GM12878 (cell line): ENCODE measurements around the gene ZKSCAN1. TPM values are rescaled to one million over a fixed set of nuclear protein-coding genes. Genes with fewer than 3 reads are reported as not detected.

ENCODE experiments used
- BCL11A ChIP-seq: IDR thresholded peaks from 2 replicates; pipeline ENCODE4 v1.6.1; 2011; ENCODE audit warnings: low read depth, low read length
- CBFB ChIP-seq: IDR thresholded peaks from 2 replicates; pipeline ENCODE4 v1.6.1; 2016; ENCODE audit warnings: antibody characterized with exemption, low read depth
- CREB1 ChIP-seq: IDR thresholded peaks from 2 replicates; pipeline ENCODE4 v1.6.1; 2012; ENCODE audit warnings: low read depth, mild to moderate bottlenecking, inconsistent platforms
- EZH2 ChIP-seq: IDR thresholded peaks from 2 replicates; pipeline ENCODE4 v1.6.1; 2012; ENCODE audit warnings: low read depth, mild to moderate bottlenecking, control low read depth, inconsistent platforms, low read length, borderline replicate concordance; ENCODE audit not compliant: control insufficient read depth
- HCFC1 ChIP-seq: fragments of 150-350 bp; IDR thresholded peaks from 2 replicates; pipeline ENCODE4 v1.6.1; 2014; ENCODE audit warnings: low read length
- HDAC2 ChIP-seq: fragments of 200-600 bp; sonication (generic); IDR thresholded peaks from 2 replicates; pipeline ENCODE4 v1.6.1; 2017
- HDAC6 ChIP-seq: fragments of 200-600 bp; sonication (generic); IDR thresholded peaks from one replicate; pipeline ENCODE4 v1.8.0; 2017; ENCODE audit warnings: antibody characterized with exemption; ENCODE audit not compliant: unreplicated experiment
- IKZF1 ChIP-seq: fragments of 450-650 bp; conservative IDR thresholded peaks from 2 replicates; pipeline ENCODE4 v1.6.1; 2017; ENCODE audit warnings: antibody characterized with exemption, mild to moderate bottlenecking
- IRF4 ChIP-seq: IDR thresholded peaks from 2 replicates; pipeline ENCODE4 v1.6.1; 2011; ENCODE audit warnings: low read depth, low read length
- MEF2A ChIP-seq: IDR thresholded peaks from 2 replicates; pipeline ENCODE4 v1.6.1; 2011; ENCODE audit warnings: low read depth, mild to moderate bottlenecking, low read length, moderate library complexity; ENCODE audit not compliant: insufficient read depth
- MEF2B ChIP-seq: fragments of 450-650 bp; IDR thresholded peaks from 2 replicates; pipeline ENCODE4 v1.6.1; 2018; ENCODE audit warnings: mild to moderate bottlenecking, moderate library complexity; ENCODE audit not compliant: partially characterized antibody, poor library complexity, severe bottlenecking
- MTA2 ChIP-seq: fragments of 450-650 bp; IDR thresholded peaks from 2 replicates; pipeline ENCODE4 v1.6.1; 2016; ENCODE audit warnings: low read depth, mild to moderate bottlenecking, moderate library complexity
- MTA3 ChIP-seq: IDR thresholded peaks from 2 replicates; pipeline ENCODE4 v1.6.1; 2012; ENCODE audit warnings: low read length, inconsistent platforms, borderline replicate concordance
- NBN ChIP-seq: fragments of 450-650 bp; IDR thresholded peaks from 2 replicates; pipeline ENCODE4 v1.6.1; 2016
- NFIC ChIP-seq: IDR thresholded peaks from 2 replicates; pipeline ENCODE4 v1.6.1; 2012; ENCODE audit warnings: low read depth, mild to moderate bottlenecking, inconsistent platforms, low read length, moderate library complexity
- PAX8 ChIP-seq: fragments of 450-650 bp; IDR thresholded peaks from 2 replicates; pipeline ENCODE4 v1.6.1; 2017; ENCODE audit warnings: mild to moderate bottlenecking, moderate library complexity
- PML ChIP-seq: IDR thresholded peaks from 2 replicates; pipeline ENCODE4 v1.6.1; 2012; ENCODE audit warnings: low read length, inconsistent platforms
- POLR2A ChIP-seq: IDR thresholded peaks from 2 replicates; pipeline ENCODE4 v1.6.1; 2011; ENCODE audit warnings: low read depth, mild to moderate bottlenecking, low read length
- RELA ChIP-seq: fragments of 450-650 bp; IDR thresholded peaks from 2 replicates; pipeline ENCODE4 v1.8.0; 2014; ENCODE audit warnings: borderline replicate concordance; ENCODE audit not compliant: partially characterized antibody
- SMARCA5 ChIP-seq: fragments of 450-650 bp; IDR thresholded peaks from 2 replicates; pipeline ENCODE4 v1.6.1; 2017; ENCODE audit warnings: mild to moderate bottlenecking
- SP1 ChIP-seq: IDR thresholded peaks from one replicate; pipeline ENCODE4 v1.6.1; 2011; ENCODE audit warnings: low read depth, low read length
- SREBF2 ChIP-seq: IDR thresholded peaks from 2 replicates; pipeline ENCODE4 v1.6.1; 2012; ENCODE audit warnings: mild to moderate bottlenecking, low read length
- SRF ChIP-seq, 2 experiments: IDR thresholded peaks; 2 replicates each; pipeline ENCODE4 v1.6.1; 2011; ENCODE audit warnings: low read depth in 2 of 2, low read length in 2 of 2, mild to moderate bottlenecking in 1 of 2, moderate library complexity in 1 of 2
- STAT1 ChIP-seq: fragments of 450-650 bp; conservative IDR thresholded peaks from 2 replicates; pipeline ENCODE4 v1.6.1; 2014; ENCODE audit warnings: antibody characterized with exemption, mild to moderate bottlenecking
- polyA plus RNA-seq, 11 experiments: library from polyadenylated mRNA; depleted of rRNA in 4 of 11; unstranded in 6 of 11; stranded (reverse) in 5 of 11; fragments of >200 nt; fragmentation: Nextera tagmentation in 4 of 11; fragmentation: Illumina TruSeq in 1 of 11; extraction: Ambion mirVana in 4 of 11; extraction: Trizol in 1 of 11; gene quantifications; 1 replicate in 1 of 11; 2 replicates in 10 of 11; pipeline versions ENCODE4 v1.2.1 to v1.2.3, GENCODE V29; 2011 to 2016; ENCODE audit warnings: inconsistent platforms in 2 of 11, missing spikeins in 2 of 11, low read depth in 1 of 11
- total RNA-seq, 4 experiments: library from RNA; depleted of rRNA in 3 of 4; stranded (reverse); fragments of >200 nt in 3 of 4; fragmentation: Illumina TruSeq in 1 of 4; extraction: Trizol in 1 of 4; gene quantifications; 2 replicates each; pipeline versions ENCODE4 v1.2.1 to v1.2.3, GENCODE V29; 2013 to 2021
- TF ChIP-seq, protein P1 (sequence below): IDR thresholded peaks from 2 replicates; pipeline ENCODE4 v1.6.1; 2011; ENCODE audit warnings: mild to moderate bottlenecking, low read depth, low read length, moderate library complexity; ENCODE audit not compliant: insufficient replicate concordance
- TF ChIP-seq, protein P2 (sequence below): fragments of 450-650 bp; formaldehyde crosslinking; IDR thresholded peaks from 2 replicates; pipeline ENCODE4 v1.4.0; 2022; ENCODE audit warnings: mild to moderate bottlenecking, moderate library complexity
- TF ChIP-seq, protein P3 (sequence below): fragments of 450-650 bp; IDR thresholded peaks from 2 replicates; pipeline ENCODE4 v1.6.1; 2017; ENCODE audit warnings: low read depth, mild to moderate bottlenecking, moderate library complexity

Gene ZKSCAN1
- total and polyA plus RNA-seq, 10 of the 15 experiments (the other 5 are each of a cell fraction or from before 2014, with no cell fraction given) = 3.2 to 34.4 (median 18.1) TPM

DNA sequence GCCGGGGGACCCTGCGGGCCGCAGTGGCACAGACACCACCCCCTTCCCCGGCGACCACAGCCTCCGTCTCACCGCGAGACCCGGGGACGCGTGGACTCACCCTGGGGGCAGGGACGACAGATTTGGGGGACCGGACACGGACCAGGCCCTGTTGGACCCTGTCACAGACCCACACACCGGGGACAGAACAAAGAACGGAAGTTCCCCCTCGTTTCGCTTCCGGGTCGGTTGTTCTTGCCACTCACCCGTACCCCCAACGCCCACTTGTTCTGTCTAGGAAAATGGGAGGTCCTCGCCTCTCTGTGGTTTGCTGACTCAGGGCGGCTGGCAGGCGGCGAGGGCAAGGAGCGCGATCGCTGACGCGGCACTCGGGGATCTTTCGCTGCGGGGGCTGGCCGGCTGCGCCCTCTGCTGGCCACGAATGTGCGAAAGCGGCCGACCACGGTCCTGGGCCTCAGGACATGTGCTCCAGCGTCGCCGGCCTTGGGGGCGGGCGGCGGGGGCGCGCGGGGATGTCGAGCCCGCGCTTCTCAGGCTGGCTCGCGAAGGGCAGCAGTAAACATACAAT lies 66.2 kb downstream of the ZKSCAN1 start, which contains the start of gene ZNF3 (continued):
- TF ChIP-seq CREB1 = peak; percentile 85
- TF ChIP-seq MEF2A = peak; percentile 75
- no peak for TF ChIP-seq HDAC2
- TF ChIP-seq HCFC1 = peak; percentile 84
- no peak for TF ChIP-seq HDAC6
- peak; percentile 89 for TF ChIP-seq NBN
- TF ChIP-seq, protein P1, sequence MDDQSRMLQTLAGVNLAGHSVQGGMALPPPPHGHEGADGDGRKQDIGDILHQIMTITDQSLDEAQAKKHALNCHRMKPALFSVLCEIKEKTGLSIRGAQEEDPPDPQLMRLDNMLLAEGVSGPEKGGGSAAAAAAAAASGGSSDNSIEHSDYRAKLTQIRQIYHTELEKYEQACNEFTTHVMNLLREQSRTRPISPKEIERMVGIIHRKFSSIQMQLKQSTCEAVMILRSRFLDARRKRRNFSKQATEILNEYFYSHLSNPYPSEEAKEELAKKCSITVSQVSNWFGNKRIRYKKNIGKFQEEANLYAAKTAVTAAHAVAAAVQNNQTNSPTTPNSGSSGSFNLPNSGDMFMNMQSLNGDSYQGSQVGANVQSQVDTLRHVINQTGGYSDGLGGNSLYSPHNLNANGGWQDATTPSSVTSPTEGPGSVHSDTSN = peak; percentile 84
- no peak for TF ChIP-seq EZH2
- peak; percentile 96 for TF ChIP-seq POLR2A
- peak; percentile 63 for TF ChIP-seq CBFB
- TF ChIP-seq SRF (IDR thresholded peaks at IDR 0.05; ENCODE audit: low read depth in 2 of 2, low read length in 2 of 2) = peak; percentile 71 to 88; a peak in 3 of 4 replicates
- peak; percentile 18 for TF ChIP-seq MEF2B
- TF ChIP-seq SMARCA5 = peak; percentile 87
- 0 out of 2 replicates have a peak, but pooled peaks have one; percentile 11 for TF ChIP-seq BCL11A
- TF ChIP-seq, protein P2, sequence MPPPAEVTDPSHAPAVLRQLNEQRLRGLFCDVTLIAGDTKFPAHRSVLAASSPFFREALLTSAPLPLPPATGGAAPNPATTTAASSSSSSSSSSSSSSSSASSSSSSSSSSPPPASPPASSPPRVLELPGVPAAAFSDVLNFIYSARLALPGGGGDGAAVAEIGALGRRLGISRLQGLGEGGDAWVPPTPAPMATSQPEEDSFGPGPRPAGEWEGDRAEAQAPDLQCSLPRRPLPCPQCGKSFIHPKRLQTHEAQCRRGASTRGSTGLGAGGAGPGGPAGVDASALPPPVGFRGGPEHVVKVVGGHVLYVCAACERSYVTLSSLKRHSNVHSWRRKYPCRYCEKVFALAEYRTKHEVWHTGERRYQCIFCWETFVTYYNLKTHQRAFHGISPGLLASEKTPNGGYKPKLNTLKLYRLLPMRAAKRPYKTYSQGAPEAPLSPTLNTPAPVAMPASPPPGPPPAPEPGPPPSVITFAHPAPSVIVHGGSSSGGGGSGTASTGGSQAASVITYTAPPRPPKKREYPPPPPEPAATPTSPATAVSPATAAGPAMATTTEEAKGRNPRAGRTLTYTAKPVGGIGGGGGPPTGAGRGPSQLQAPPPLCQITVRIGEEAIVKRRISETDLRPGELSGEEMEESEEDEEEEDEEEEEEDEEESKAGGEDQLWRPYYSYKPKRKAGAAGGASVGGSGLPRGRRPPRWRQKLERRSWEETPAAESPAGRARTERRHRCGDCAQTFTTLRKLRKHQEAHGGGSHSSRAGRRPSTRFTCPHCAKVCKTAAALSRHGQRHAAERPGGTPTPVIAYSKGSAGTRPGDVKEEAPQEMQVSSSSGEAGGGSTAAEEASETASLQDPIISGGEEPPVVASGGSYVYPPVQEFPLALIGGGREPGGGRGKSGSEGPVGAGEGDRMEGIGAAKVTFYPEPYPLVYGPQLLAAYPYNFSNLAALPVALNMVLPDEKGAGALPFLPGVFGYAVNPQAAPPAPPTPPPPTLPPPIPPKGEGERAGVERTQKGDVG (CRISPR knock-in tag) = no peak
- TF ChIP-seq SP1 = peak; percentile 72
- TF ChIP-seq NFIC = no peak
- peak; percentile 79 for TF ChIP-seq MTA2
- TF ChIP-seq MTA3 = no peak
- 0 out of 2 replicates have a peak, but pooled peaks have one; percentile 50 for TF ChIP-seq STAT1
- peak; percentile 91 for TF ChIP-seq PML
- peak; percentile 88 for TF ChIP-seq RELA
- peak; percentile 74 for TF ChIP-seq SREBF2
- no peak for TF ChIP-seq PAX8
- TF ChIP-seq, protein P3, sequence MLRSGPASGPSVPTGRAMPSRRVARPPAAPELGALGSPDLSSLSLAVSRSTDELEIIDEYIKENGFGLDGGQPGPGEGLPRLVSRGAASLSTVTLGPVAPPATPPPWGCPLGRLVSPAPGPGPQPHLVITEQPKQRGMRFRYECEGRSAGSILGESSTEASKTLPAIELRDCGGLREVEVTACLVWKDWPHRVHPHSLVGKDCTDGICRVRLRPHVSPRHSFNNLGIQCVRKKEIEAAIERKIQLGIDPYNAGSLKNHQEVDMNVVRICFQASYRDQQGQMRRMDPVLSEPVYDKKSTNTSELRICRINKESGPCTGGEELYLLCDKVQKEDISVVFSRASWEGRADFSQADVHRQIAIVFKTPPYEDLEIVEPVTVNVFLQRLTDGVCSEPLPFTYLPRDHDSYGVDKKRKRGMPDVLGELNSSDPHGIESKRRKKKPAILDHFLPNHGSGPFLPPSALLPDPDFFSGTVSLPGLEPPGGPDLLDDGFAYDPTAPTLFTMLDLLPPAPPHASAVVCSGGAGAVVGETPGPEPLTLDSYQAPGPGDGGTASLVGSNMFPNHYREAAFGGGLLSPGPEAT = peak; percentile 84
- peak; percentile 91 for TF ChIP-seq IKZF1
- peak; percentile 57; the same call in 1 of the 2 replicates for TF ChIP-seq IRF4
